ENCODE results near the gene NID1. TPM values are rescaled to one million over a fixed set of nuclear protein-coding genes. Genes with fewer than 3 reads are reported as not detected.

Gene NID1
- total RNA-seq, 1 experiment from 2014 or later = 48.5 TPM

GRCh38 chr1:235972311-235972689 lies 92.6 kb downstream of the NID1 start:
- POLR2A ChIA-PET = no interaction called here
- H3K27ac Mint-ChIP-seq (ENCODE audit: unreplicated experiment) = peak overlapping the region; percentile 40
- Histone ChIP-seq H3K4me3 (ENCODE audit: low read depth, low read length) (peak overlapping the region; percentile 34), H3K4me1 (peaks cover 10% of the 10 kb centered on the region; the same call in 1 of the 2 replicates), H3K27me3 (replicated peaks; ENCODE audit: control insufficient read depth, insufficient read depth, low read length) (no peaks in the 10 kb centered on the region), H3K9me3 (no peaks in the 10 kb centered on the region), H3K36me3 (ENCODE audit: control insufficient read depth, insufficient read depth, low read length) (no peaks in the 10 kb centered on the region; the same call in 1 of the 2 replicates)
- CTCF ChIA-PET = interaction anchor here (0.6 to 2.5 kb wide), 21 partner anchors 12 to 719 kb away, joined by 3 to 37 read pairs (median 4); partner anchors contain the start of gene LYST
- peaks cover 23% of the 10 kb centered on the region for H3K4me1 Mint-ChIP-seq (ENCODE audit: low read depth, unreplicated experiment)
- TF ChIP-seq CTCF (IDR thresholded peaks at IDR 0.05; ENCODE audit: insufficient read depth in 1 of 2, low read depth in 1 of 2, low read length in 1 of 2, severe bottlenecking in 1 of 2, unreplicated experiment in 1 of 2) = no peak
- H3K27me3 Mint-ChIP-seq (ENCODE audit: insufficient read depth, unreplicated experiment) = no peaks in the 10 kb centered on the region
- no TSS peak for BruUV-seq (replicated peaks)
- peak overlapping the region; percentile 66 for H3K4me3 Mint-ChIP-seq (ENCODE audit: unreplicated experiment)
- no peaks in the 10 kb centered on the region for H3K9me3 Mint-ChIP-seq (ENCODE audit: unreplicated experiment)
- no peaks in the 10 kb centered on the region for H3K36me3 Mint-ChIP-seq (ENCODE audit: insufficient read depth, unreplicated experiment)
- intact Hi-C loops (cut with micrococcal nuclease; ENCODE audit: unreplicated experiment) = loop anchor here (2.0 to 5.0 kb wide), 3 partner anchors 165 to 467 kb away; partner anchors contain the start of gene B3GALNT2
- DNase-seq = no peak

DNA sequence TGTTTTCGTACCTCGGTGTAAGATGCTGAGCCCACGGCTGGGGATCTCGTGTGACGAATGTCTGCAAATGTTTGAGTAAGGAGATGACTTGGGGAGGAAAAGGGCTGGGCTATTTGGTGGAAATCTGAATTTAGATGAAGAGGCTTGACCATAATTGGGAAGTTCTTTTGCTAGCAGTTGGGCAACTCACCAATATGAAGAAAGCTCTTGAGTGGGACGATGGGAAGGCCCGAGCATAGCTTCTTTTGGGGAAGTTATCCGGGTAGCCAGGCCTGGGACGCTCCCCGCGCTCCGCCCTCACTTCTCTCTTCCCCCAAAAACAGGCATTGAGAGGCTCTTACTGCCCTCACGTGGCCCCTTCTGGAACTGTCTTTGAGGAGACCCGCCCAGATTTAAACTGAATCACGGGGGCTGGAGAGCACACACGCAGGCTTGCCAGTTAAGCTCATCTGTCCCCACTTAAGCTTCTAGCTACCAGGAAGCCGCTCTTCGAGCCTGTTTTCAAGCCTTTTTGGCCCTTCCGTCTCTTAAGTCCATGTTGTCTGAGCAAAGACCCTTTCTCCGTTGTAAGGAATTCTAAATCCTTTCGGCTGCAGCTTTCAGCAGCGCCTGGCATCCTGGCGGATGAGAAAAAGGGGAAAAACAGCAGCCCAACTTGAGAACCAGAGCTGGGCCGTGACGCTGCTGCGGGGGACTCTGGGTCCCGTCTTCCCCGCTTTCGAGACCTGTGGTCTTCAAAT lies 93.1 kb downstream of the NID1 start:
- Histone ChIP-seq H3K27me3 (replicated peaks; ENCODE audit: control insufficient read depth, insufficient read depth, low read length) (no peaks in the 10 kb centered on the region), H3K36me3 (ENCODE audit: control insufficient read depth, insufficient read depth, low read length) (no peaks in the 10 kb centered on the region; the same call in 1 of the 2 replicates), H3K4me1 (peaks cover 5% of the 10 kb centered on the region; the same call in 1 of the 2 replicates), H3K4me3 (ENCODE audit: low read depth, low read length) (peak overlapping the region; percentile 34), H3K9me3 (no peaks in the 10 kb centered on the region)
- peak; percentile 83 to 84 for TF ChIP-seq CTCF (IDR thresholded peaks at IDR 0.05; ENCODE audit: insufficient read depth in 1 of 2, low read depth in 1 of 2, low read length in 1 of 2, severe bottlenecking in 1 of 2, unreplicated experiment in 1 of 2)
- intact Hi-C loops (cut with micrococcal nuclease; ENCODE audit: unreplicated experiment) = loop anchor here (1.0 to 5.0 kb wide), 6 partner anchors 17 to 467 kb away; partner anchors contain the start of genes B3GALNT2 and LYST
- BruUV-seq (replicated peaks) = no TSS peak
- Mint-ChIP-seq H3K36me3 (ENCODE audit: insufficient read depth, unreplicated experiment) (no peaks in the 10 kb centered on the region), H3K9me3 (ENCODE audit: unreplicated experiment) (no peaks in the 10 kb centered on the region), H3K4me3 (ENCODE audit: unreplicated experiment) (peak overlapping the region; percentile 66), H3K4me1 (ENCODE audit: low read depth, unreplicated experiment) (peaks cover 18% of the 10 kb centered on the region), H3K27me3 (ENCODE audit: insufficient read depth, unreplicated experiment) (no peaks in the 10 kb centered on the region), H3K27ac (ENCODE audit: unreplicated experiment) (peak overlapping the region; percentile 40)
- DNase-seq = peak; percentile 82 to 88
- POLR2A ChIA-PET = no interaction called here
- CTCF ChIA-PET = interaction anchor here (0.6 to 2.5 kb wide), 23 partner anchors 12 to 718 kb away, joined by 3 to 37 read pairs (median 4); partner anchors contain the start of gene LYST

- no peak for DNase-seq
- Histone ChIP-seq H3K9me3 (no peaks in the 10 kb centered on the region), H3K27me3 (replicated peaks; ENCODE audit: control insufficient read depth, insufficient read depth, low read length) (no peaks in the 10 kb centered on the region), H3K4me3 (ENCODE audit: low read depth, low read length) (no peak overlapping the region), H3K4me1 (peaks cover 5% of the 10 kb centered on the region; the same call in 1 of the 2 replicates), H3K36me3 (ENCODE audit: control insufficient read depth, insufficient read depth, low read length) (no peaks in the 10 kb centered on the region)
- POLR2A ChIA-PET = no interaction called here
- no peaks in the 10 kb centered on the region for H3K36me3 Mint-ChIP-seq (ENCODE audit: insufficient read depth, unreplicated experiment)
- peaks cover 15% of the 10 kb centered on the region for H3K4me1 Mint-ChIP-seq (ENCODE audit: low read depth, unreplicated experiment)
- intact Hi-C loops (cut with micrococcal nuclease; ENCODE audit: unreplicated experiment) = loop anchor here (1.0 to 5.0 kb wide), 5 partner anchors 16 to 458 kb away; partner anchors contain the start of gene LYST
- no peak overlapping the region for H3K27ac Mint-ChIP-seq (ENCODE audit: unreplicated experiment)
- H3K9me3 Mint-ChIP-seq (ENCODE audit: unreplicated experiment) = no peaks in the 10 kb centered on the region
- TF ChIP-seq CTCF (IDR thresholded peaks at IDR 0.05; ENCODE audit: insufficient read depth in 1 of 2, low read depth in 1 of 2, low read length in 1 of 2, severe bottlenecking in 1 of 2, unreplicated experiment in 1 of 2) = no peak
- CTCF ChIA-PET = interaction anchor here (0.6 to 2.5 kb wide), 13 partner anchors 12 to 325 kb away, joined by 3 to 37 read pairs (median 4); partner anchors contain the start of gene LYST
- no peaks in the 10 kb centered on the region for H3K27me3 Mint-ChIP-seq (ENCODE audit: insufficient read depth, unreplicated experiment)
- peak overlapping the region; percentile 66 for H3K4me3 Mint-ChIP-seq (ENCODE audit: unreplicated experiment)
- no TSS peak for BruUV-seq (replicated peaks)
Measured at GRCh38 chr1:235971020-235971419, 93.9 kb downstream of the NID1 start.

Measured in Caco-2 (cell line).